Right lobe of liver (tissue), 6 donors: ENCODE measurements around the gene KBTBD12. TPM values are rescaled to one million over a fixed set of nuclear protein-coding genes. Genes with fewer than 3 reads are reported as not detected.

Experiments used
- ATAC-seq, 4 donors: fragments of 200-7000 bp; cut with Tn5 transposase; one replicate each; pipeline ENCODE4 v1.9.1; 2020; ENCODE audit warnings: mild to moderate bottlenecking in 4 of 4, moderate library complexity in 4 of 4
- DNase-seq, 3 donors: peaks; one replicate each; pipeline ENCODE4 v3.0.0-alpha.2; 2020
- H3K27ac ChIP-seq, 3 donors: fragments of 200-600 bp; one replicate each; pipeline ENCODE4 v1.8.0; 2022
- H3K27me3 ChIP-seq, 2 donors: fragments of 200-600 bp; one replicate each; pipeline ENCODE4 v1.8.0; 2022
- H3K36me3 ChIP-seq, 4 donors: fragments of 200-600 bp; sonication (generic) in 1 of 4; one replicate each; pipeline versions ENCODE4 v1.5.1 to v1.8.0; 2017 to 2022; ENCODE audit warnings: control low read depth in 1 of 4
- H3K4me1 ChIP-seq, 4 donors: fragments of 200-600 bp; sonication (generic) in 1 of 4; one replicate each; pipeline versions ENCODE4 v1.5.1 to v1.8.0; 2017 to 2022; ENCODE audit warnings: control low read depth in 1 of 4
- H3K4me3 ChIP-seq, 3 donors: fragments of 200-600 bp; one replicate each; pipeline ENCODE4 v1.8.0; 2022
- H3K9me3 ChIP-seq, 4 donors: fragments of 200-600 bp; sonication (generic) in 1 of 4; one replicate each; pipeline versions ENCODE4 v1.5.1 to v1.8.0; 2017 to 2022; ENCODE audit warnings: control low read depth in 1 of 4
- CTCF ChIP-seq, 4 donors: fragments of 200-600 bp in 3 of 4; fragments of 450-650 bp in 1 of 4; IDR thresholded peaks; one replicate each; pipeline versions ENCODE4 v1.5.1 to v1.8.0; 2016 to 2022; ENCODE audit warnings: antibody characterized with exemption in 4 of 4, mild to moderate bottlenecking in 2 of 4
- POLR2A ChIP-seq: fragments of 450-650 bp; IDR thresholded peaks from one replicate; pipeline ENCODE4 v1.6.1; 2017; ENCODE audit warnings: antibody characterized with exemption, mild to moderate bottlenecking
- WGBS: methylation state at CpG from one replicate; pipeline ENCODE4 v1.1.6; 2018; ENCODE audit warnings: low coverage, low lambda C conversion rate; ENCODE audit not compliant: insufficient coverage; ENCODE audit errors: missing lambda C conversion rate; 5-methylcytosine and 5-hydroxymethylcytosine counted together
- intact Hi-C, 2 donors: fragments of 100-400 bp; cut with DNase I; formaldehyde crosslinking; loops; one replicate each; pipeline versions ENCODE4 v1.11.2 to v1.14.1; 2022
- total RNA-seq, 6 experiments: library from RNA; depleted of rRNA in 2 of 6; stranded (reverse); fragments of >200 nt in 2 of 6; fragmentation: NEBNext Ultra II Directional in 3 of 6; extraction: Animal tissue kit (Norgen Biotek cat#: 25700) in 3 of 6; gene quantifications; one replicate each; pipeline versions ENCODE4 v1.1.0 to v1.2.4, GENCODE V29; 2016 to 2023
- donor health status: DM: no; HTN: yes; CAD: no.
- donor health status: DM: no; HTN: no; CAD: no.
- donor health status: DM: no; HTN: no; CAD: no.
- donor health status: DM: no; HTN: yes; CAD: no.
- donor health status: DM: no; HTN: yes; CAD: no.

The KBTBD12 gene
- total RNA-seq, 6 experiments from 2014 or later: 0.22 TPM; not detected in 5

- intact Hi-C loops: no loop called here
- no peaks in the 10 kb centered on the region for H3K27me3 ChIP-seq
- H3K36me3 ChIP-seq: no peaks in the 10 kb centered on the region
- TF ChIP-seq CTCF (IDR thresholded peaks at IDR 0.05): no peak
- no peak for TF ChIP-seq POLR2A
- DNase-seq (no peak), ATAC-seq (no peak)
- H3K9me3 ChIP-seq: no peaks in the 10 kb centered on the region
- H3K4me1 ChIP-seq: peaks cover 0 to 11% (median 5%) of the 10 kb centered on the region in 4 donors
- no peak overlapping the region for H3K4me3 ChIP-seq
- no peak overlapping the region for H3K27ac ChIP-seq
Measured at GRCh38 chr3:127994011-127994410, 79.0 kb downstream of the KBTBD12 start.

- Histone ChIP-seq H3K4me1 (peaks cover 0 to 23% (median 11%) of the 10 kb centered on the region in 4 donors), H3K36me3 (no peaks in the 10 kb centered on the region), H3K27ac (no peak overlapping the region), H3K27me3 (no peaks in the 10 kb centered on the region), H3K9me3 (no peaks in the 10 kb centered on the region), H3K4me3 (no peak overlapping the region)
- TF ChIP-seq POLR2A (no peak), CTCF (IDR thresholded peaks at IDR 0.05) (no peak)
- WGBS: 94% methylated on average over 7 of the region's 7 CpGs
- ATAC-seq: no peak
- DNase-seq: no peak
- intact Hi-C loops: no loop called here
Measured at GRCh38 chr3:127997016-127997415, 82.0 kb downstream of the KBTBD12 start.

GRCh38 chr3:127997961-127998360 lies 82.9 kb downstream of the KBTBD12 start:
- intact Hi-C loops: no loop called here
- ATAC-seq: peak; percentile 67 to 83 (median 75)
- peak; percentile 72 to 86 (median 76) for DNase-seq
- Histone ChIP-seq H3K27ac (peak overlapping the region in 1 of 3 donors; percentile 64), H3K36me3 (no peaks in the 10 kb centered on the region), H3K4me3 (no peak overlapping the region), H3K27me3 (no peaks in the 10 kb centered on the region), H3K9me3 (no peaks in the 10 kb centered on the region), H3K4me1 (peaks cover 0 to 23% (median 11%) of the 10 kb centered on the region in 4 donors)
- WGBS: 14% methylated on average over 1 of the region's 5 CpGs
- TF ChIP-seq POLR2A (no peak), CTCF (IDR thresholded peaks at IDR 0.05) (no peak)

- intact Hi-C loops: no loop called here
- Histone ChIP-seq H3K4me1 (peaks cover 0 to 23% (median 11%) of the 10 kb centered on the region in 4 donors), H3K27me3 (no peaks in the 10 kb centered on the region), H3K9me3 (no peaks in the 10 kb centered on the region), H3K27ac (peak overlapping the region in 1 of 3 donors; percentile 64), H3K36me3 (no peaks in the 10 kb centered on the region), H3K4me3 (no peak overlapping the region)
- DNase-seq: no peak
- WGBS: 100% methylated on average over 1 of the region's 3 CpGs
- ATAC-seq: peak; percentile 7 to 56 (median 31)
- TF ChIP-seq CTCF (IDR thresholded peaks at IDR 0.05) (no peak), POLR2A (no peak)
Measured at GRCh38 chr3:127998596-127998995, 83.6 kb downstream of the KBTBD12 start.
